Mesothelial cell of epicardium (in vitro differentiated cells): Measurements from ENCODE around the gene SAYSD1. TPM values are rescaled to one million over a fixed set of nuclear protein-coding genes. Genes with fewer than 3 reads are reported as not detected.

Experiments
- DNase-seq, 2 experiments: peaks; one replicate each; pipeline ENCODE4 v3.0.0; 2021; ENCODE audit warnings: low spot score in 2 of 2; ENCODE audit not compliant: unreplicated experiment in 2 of 2
- H3K27ac Mint-ChIP-seq: 2 replicates; pipeline ENCODE4 v1.8.0; 2021; ENCODE audit warnings: mixed read lengths
- H3K27me3 Mint-ChIP-seq: 2 replicates; pipeline ENCODE4 v1.8.0; 2021; ENCODE audit warnings: low read depth, mixed read lengths
- H3K36me3 Mint-ChIP-seq: 2 replicates; pipeline ENCODE4 v1.8.0; 2021; ENCODE audit warnings: mixed read lengths
- H3K4me1 Mint-ChIP-seq: 2 replicates; pipeline ENCODE4 v1.8.0; 2021; ENCODE audit warnings: mixed read lengths
- H3K4me3 Mint-ChIP-seq: 2 replicates; pipeline ENCODE4 v1.8.0; 2021; ENCODE audit warnings: mild to moderate bottlenecking, moderate library complexity, mixed read lengths
- H3K9me3 Mint-ChIP-seq: 2 replicates; pipeline ENCODE4 v1.8.0; 2021; ENCODE audit warnings: mixed read lengths
- total RNA-seq: library from RNA; stranded (reverse); gene quantifications from 3 replicates; pipeline ENCODE4 v1.2.1, GENCODE V29; 2021
- TF ChIP-seq, protein P1 (sequence below): fragments of 200-600 bp; sonication (generic); IDR thresholded peaks from one replicate; pipeline ENCODE4 v1.5.0; 2021; ENCODE audit warnings: antibody characterized with exemption; ENCODE audit not compliant: unreplicated experiment

The SAYSD1 gene
- total RNA-seq, 1 donor from 2014 or later = 14.2 TPM

DNA sequence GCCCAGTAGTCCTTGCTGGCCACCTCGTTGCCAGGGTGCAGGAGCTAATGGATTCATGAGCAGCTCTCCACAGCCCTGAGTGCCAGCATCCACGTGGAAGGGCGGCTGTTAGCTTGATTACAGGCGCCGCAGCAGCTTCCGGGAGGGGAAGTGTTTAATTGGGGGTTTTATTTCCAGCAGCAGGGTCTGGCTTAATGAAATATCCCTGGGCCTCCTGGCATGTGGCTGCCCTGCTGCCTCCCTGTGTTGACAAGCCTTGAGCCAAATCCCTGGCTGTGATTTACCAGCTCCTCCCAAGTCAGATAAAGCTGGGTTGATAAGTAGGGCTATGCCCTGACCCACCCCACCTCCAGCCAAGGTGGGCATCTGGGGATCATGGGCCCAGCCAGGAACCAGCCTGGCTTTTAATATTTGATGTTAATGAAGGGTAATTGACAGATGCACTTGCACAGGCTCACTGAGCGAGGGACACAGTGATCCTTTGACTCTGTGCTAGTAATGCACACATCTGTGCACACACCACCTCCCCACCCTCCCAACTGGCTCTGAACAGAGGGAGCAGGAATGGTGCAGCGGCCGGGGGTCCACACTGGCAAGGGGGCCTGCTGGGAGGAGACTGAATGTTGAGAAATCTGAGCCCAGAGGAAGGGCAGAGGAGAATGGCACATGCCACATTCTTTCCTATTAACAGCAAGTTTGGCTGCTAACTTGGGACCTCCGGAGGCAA, 52.8 kb downstream of the SAYSD1 start:
- H3K27ac Mint-ChIP-seq = no peak overlapping the region
- no peaks in the 10 kb centered on the region for H3K9me3 Mint-ChIP-seq
- no peak overlapping the region for H3K4me3 Mint-ChIP-seq
- H3K4me1 Mint-ChIP-seq = peaks cover 6% of the 10 kb centered on the region
- DNase-seq = no peak
- H3K36me3 Mint-ChIP-seq = no peaks in the 10 kb centered on the region
- TF ChIP-seq, protein P1, sequence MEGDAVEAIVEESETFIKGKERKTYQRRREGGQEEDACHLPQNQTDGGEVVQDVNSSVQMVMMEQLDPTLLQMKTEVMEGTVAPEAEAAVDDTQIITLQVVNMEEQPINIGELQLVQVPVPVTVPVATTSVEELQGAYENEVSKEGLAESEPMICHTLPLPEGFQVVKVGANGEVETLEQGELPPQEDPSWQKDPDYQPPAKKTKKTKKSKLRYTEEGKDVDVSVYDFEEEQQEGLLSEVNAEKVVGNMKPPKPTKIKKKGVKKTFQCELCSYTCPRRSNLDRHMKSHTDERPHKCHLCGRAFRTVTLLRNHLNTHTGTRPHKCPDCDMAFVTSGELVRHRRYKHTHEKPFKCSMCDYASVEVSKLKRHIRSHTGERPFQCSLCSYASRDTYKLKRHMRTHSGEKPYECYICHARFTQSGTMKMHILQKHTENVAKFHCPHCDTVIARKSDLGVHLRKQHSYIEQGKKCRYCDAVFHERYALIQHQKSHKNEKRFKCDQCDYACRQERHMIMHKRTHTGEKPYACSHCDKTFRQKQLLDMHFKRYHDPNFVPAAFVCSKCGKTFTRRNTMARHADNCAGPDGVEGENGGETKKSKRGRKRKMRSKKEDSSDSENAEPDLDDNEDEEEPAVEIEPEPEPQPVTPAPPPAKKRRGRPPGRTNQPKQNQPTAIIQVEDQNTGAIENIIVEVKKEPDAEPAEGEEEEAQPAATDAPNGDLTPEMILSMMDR = no peak
- peaks cover 72% of the 10 kb centered on the region for H3K27me3 Mint-ChIP-seq

DNA sequence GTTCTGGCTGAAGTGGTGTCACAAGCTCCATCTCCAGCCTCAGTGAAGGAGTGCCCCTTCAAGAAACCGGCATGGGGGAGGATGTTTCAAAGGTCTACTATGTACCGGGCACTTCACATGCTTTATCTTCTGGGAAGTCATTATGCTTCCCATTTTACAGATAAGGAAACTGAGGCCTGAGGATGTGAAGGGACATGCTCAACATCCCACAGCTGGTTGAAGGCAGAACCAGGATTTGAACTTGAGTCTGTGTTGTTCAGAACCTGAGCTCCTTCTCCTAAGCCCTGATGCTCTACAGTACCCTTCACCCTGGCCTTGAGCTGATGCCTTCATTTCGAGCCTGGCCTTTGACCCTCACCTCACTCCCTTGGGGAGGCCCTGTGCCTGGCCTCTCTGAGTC, 53.4 kb downstream of the SAYSD1 start:
- Mint-ChIP-seq H3K9me3 (no peaks in the 10 kb centered on the region), H3K27ac (no peak overlapping the region), H3K4me3 (no peak overlapping the region), H3K36me3 (no peaks in the 10 kb centered on the region), H3K4me1 (peaks cover 6% of the 10 kb centered on the region), H3K27me3 (peaks cover 70% of the 10 kb centered on the region)
- DNase-seq = no peak
- TF ChIP-seq, protein P1 = no peak

DNA sequence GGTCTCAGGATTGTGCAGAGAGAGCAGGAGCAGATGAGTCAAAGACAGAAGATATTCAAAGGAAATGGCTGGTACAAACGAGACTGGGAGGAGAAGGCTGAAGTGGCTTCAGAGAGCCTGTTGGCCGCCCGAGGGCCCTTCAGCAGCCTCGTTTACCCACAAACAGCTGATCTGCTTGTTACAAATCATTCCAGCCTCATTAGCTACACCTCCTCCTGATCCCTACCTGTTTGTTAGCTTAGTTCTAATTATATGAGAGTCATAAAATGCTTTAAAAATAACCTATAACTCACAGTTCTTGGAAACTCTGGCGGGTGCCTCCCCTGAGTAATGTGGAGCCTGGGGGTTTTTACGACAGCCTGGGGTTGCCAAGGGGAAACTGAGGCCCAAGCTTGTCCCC, 53.8 kb downstream of the SAYSD1 start:
- DNase-seq = no peak
- no peaks in the 10 kb centered on the region for H3K9me3 Mint-ChIP-seq

DNA sequence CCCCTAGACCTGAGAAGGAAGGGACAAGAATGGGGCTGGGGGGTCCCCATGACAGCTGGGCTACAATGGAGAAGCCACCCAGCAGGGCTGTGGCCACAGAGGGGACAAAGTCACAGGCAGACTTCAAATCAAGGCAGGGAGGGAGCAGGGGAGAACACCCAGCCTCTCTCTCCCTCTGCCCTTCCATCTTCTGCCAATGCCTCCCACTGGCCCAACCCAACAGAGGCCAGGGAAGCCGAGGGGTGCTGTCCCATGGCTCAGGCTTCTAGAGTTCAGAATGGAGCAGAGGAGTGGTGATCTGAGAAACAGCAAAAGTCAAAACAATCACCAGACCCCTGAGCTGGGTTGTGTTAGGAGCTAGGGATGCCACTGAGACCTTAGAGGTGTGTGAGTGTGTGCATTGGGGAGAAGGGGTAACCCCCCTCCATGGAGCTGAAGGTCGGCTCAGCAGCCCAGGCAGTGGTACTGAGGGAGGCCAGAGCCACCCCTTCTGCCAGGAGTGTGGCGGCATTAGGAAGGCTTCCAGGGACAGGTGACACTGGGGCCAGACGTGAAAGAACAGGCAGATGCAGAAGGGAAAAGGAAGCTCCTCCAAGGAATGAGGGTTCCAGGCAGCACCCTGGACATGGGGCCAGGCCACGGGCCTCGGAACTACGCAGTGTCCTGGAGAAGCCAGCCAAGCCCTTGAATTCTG, 54.4 kb downstream of the SAYSD1 start:
- H3K27ac Mint-ChIP-seq = no peak overlapping the region
- H3K9me3 Mint-ChIP-seq = no peaks in the 10 kb centered on the region

More for the DNA sequence above, 53.8 kb downstream of the SAYSD1 start:
- H3K27ac Mint-ChIP-seq = no peak overlapping the region
- no peak overlapping the region for H3K4me3 Mint-ChIP-seq
- peaks cover 67% of the 10 kb centered on the region for H3K27me3 Mint-ChIP-seq
- H3K4me1 Mint-ChIP-seq = peaks cover 6% of the 10 kb centered on the region
- no peaks in the 10 kb centered on the region for H3K36me3 Mint-ChIP-seq
- TF ChIP-seq, protein P1 = no peak

DNA sequence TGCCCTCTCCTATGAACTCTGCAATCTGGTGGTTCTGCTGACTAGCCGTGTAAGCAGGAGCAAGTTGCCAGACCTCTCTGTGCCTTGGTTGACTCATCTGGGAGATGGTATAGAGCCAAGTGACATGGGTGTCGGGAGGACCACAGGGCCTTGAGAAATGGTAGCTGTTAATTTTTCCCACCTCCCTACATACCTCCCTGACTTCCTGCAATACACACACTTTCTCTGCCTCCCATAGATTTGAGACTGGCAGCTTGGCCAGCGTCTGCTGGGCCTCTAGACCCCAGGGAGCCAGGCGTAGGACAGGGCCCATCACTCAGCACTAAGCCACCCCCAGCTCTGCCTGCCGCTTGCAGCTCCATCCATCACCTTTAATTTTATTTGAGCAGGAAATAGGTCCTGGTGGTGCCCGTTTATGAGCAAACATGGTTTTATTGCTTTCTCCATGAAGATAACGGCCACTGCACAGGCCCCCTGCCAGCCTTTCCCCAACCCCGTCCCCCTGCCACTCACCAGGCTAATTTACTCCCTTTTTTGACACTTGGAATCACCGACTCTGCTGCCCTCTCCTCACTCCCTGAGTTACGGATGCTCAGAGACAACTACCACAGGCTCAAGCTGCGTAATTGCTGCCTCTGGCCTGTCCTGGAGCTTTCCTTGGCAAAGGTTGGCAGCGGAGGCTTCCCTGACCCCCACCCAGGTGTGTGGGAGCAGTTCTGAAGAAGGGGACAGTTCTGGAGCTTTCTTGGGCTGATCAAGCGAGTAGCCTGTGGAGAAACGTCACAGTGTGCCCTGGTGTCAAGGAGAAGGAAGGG, 55.3 kb downstream of the SAYSD1 start:
- Mint-ChIP-seq H3K36me3 (no peaks in the 10 kb centered on the region), H3K27me3 (peaks cover 57% of the 10 kb centered on the region), H3K4me3 (no peak overlapping the region), H3K4me1 (peaks cover 6% of the 10 kb centered on the region), H3K9me3 (no peaks in the 10 kb centered on the region), H3K27ac (no peak overlapping the region)
- TF ChIP-seq, protein P1 = no peak
- DNase-seq = no peak

More for the DNA sequence above, 54.4 kb downstream of the SAYSD1 start:
- Mint-ChIP-seq H3K27me3 (peaks cover 66% of the 10 kb centered on the region), H3K4me1 (peaks cover 6% of the 10 kb centered on the region), H3K36me3 (no peaks in the 10 kb centered on the region), H3K4me3 (no peak overlapping the region)
- DNase-seq = no peak
- TF ChIP-seq, protein P1 = no peak
